NCI-H1694 treated with DMSO at 0.1 percent for 48 hours (cell line): ENCODE results near the gene LENG9.
"Not testable (repeated sequence)": the region's sequence is repeated elsewhere in the genome, so short reads cannot be mapped to it uniquely, and the experiment has no call there.

ENCODE experiments used
- DNase-seq: peaks from one replicate; lab custom pipeline; 2025; lab: John Stamatoyannopoulos, UW

The LENG9 gene

DNA sequence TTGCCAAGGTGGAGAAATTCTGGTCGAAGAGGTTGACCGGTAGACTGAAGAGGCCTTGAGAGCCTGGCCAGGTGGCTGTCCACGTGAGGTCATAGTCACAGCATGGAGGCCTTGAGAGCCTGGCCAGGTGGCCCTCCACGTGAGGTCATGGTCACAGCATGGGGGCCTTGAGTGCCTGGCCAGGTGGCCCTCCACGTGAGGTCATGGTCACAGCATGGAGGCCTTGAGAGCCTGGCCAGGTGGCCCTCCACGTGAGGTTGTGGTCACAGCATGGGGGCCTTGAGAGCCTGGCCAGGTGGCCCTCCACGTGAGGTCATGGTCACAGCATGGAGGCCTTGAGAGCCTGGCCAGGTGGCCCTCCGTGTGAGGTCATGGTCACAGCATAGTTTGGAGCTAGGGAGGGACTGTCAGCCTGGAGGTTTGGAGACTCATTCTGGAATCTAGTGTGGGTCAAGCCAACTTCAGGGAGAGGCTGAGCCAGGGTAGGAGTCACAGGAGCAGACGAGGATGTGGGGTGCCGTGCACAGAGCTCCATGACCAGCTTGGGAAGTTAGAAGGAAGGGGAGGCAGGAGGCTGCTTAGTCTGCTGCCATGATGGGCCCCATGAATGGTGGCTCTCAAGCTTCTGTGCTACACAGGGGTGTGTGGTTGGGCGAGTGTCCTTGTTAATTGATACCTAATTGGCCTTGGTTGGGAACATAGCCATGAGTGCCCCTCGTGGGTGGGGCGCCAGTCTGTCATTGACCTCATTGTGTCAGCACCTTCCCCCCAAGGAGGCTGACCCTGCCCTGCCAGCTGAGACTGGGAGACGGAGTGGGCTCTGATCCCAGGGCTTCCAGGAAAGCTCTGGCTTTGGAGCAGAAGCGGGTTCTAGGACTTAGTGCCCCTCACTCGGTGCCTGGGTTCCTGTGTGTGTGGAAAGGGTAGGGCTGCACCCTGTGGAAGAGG lies 4.0 kb downstream of the LENG9 start:
- no peak for DNase-seq

DNA sequence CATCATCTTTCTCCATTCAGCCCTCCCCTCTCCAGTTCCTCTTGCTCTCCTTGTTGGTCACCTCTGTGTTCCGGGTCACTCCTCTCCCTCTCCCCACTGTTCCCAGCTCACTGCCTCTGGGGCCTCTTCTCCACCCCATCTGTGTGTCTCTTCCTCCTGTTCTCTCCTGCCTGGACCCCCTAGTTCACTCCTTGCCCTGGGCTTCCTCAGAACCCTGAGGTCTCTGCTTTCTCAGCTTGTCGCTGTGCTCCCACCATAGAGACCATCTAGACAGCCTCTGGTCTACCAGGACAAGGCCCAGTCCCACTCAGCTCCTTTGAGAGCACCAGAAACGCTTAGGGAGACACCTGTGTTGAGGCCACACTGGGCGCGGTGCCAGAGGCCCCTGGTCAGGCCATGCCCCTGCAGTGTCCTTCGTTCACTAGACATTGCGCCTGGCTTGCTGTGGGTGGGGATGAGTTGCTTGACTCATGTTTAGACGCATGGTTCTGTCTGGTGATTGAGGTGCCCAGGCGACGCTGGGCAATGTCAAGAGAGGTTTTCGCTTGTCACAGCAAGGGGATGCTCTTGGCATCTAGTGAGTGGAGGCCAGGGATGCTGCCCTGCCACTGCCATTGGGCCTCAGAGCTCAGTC lies 4.8 kb downstream of the LENG9 start:
- no peak for DNase-seq

DNA sequence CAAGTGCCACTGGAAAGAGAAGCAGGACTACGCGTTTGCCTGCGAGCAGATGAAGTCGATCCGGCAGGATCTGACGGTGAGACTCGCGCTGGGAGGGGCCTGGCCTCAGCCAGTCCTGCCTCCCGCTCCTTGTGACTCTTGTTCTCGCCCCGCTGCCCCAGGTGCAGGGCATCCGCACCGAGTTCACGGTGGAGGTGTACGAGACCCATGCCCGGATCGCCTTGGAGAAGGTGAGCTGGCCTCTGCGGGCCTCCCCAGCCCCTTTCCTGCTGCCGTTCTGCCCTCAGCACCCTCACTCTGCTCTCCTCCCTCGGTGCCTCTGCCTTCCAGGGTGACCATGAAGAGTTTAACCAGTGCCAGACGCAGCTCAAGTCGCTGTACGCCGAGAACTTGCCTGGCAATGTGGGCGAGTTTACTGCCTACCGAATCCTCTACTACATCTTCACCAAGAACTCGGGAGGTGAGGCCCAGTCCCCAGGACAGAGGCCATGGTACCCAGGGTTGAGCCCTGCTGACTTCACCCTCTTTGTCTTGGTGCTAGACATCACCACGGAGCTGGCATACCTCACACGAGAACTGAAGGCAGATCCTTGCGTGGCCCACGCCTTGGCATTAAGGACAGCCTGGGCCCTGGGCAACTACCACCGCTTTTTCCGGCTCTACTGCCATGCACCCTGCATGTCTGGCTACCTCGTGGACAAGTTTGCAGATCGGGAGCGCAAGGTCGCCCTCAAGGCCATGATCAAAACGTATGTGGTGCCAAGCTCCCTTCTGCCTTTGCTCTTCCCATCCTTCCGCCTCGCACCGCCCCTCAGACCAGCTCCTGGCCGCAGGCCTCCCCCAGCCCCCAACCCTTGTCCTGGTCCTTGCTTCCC lies 5.6 kb downstream of the LENG9 start:
- no peak for DNase-seq

GRCh38 chr19:54456423-54457373 lies 6.9 kb downstream of the LENG9 start:
- DNase-seq, result no peak

DNA sequence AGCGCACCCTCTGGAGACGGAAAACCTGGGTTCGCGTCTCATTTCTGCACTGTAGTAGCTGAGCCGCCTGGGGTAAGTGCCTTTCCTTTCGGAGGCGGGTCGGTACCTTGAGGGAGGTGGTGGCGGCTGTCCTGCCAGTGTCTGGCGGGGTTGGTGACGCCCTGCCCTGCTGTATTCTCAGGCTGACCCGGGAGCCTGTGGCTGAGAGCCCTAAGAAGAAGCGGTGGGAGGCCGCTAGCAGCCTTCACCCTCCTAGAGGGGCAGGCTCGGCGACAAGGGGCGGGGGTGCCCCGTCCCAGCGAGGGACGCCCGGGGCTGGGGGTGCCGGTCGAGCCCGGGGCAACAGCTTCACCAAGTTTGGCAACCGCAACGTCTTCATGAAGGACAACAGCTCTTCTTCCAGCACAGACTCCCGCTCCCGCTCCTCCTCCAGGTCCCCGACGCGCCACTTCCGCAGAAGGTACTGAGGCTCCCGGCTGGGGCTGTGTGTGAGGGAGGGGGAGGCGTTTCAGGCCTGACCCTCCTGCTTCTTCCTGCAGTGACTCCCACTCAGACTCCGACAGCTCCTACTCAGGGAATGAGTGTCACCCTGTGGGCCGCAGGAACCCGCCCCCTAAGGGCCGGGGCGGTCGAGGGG lies 7.7 kb downstream of the LENG9 start:
- DNase-seq, result no peak

- DNase-seq, result no peak
Measured at GRCh38 chr19:54454781-54455675, 8.6 kb downstream of the LENG9 start.

- no peak for DNase-seq
Measured at GRCh38 chr19:54453921-54454780, 9.4 kb downstream of the LENG9 start.

DNA sequence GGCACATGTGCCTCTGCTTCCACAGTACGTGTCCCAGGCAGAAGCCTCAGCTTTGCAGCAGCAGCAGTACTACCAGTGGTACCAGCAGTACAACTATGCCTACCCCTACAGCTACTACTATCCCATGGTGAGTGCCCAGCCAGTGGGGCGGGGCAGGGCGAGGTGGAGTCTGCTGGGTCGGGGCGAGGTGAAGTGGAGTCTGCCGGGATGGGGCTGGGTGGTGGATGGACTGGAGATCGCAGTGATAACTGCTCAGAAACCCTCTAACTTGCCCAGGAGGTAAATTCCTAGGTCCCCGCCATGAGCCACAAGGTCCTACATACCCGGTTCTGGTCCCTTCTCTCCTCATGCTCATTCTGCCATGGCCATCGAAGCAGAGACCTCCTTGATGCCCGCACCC lies 11.0 kb downstream of the LENG9 start:
- DNase-seq, result no peak

GRCh38 chr19:54451997-54452396 lies 11.6 kb downstream of the LENG9 start:
- no peak for DNase-seq

- DNase-seq, result no peak
Measured at GRCh38 chr19:54451331-54451871, 12.2 kb downstream of the LENG9 start.

- DNase-seq, result no peak
Measured at GRCh38 chr19:54449701-54450069, 13.9 kb downstream of the LENG9 start.

GRCh38 chr19:54448774-54449700 lies 14.5 kb downstream of the LENG9 start, which contains the start of gene LENG8:
Gene LENG8 (plus strand): TSS chr19:54449199. CDS start chr19:54451345, 2,146 bp downstream.
- DNase-seq, result peak; percentile 92

- DNase-seq, result peak; percentile 27
Measured at GRCh38 chr19:54448040-54448773, 15.4 kb downstream of the LENG9 start.

- not testable (repeated sequence) for DNase-seq
Measured at GRCh38 chr19:54446349-54446748, 17.2 kb downstream of the LENG9 start.

GRCh38 chr19:54444737-54445136 lies 18.8 kb downstream of the LENG9 start:
- DNase-seq, result no peak

DNA sequence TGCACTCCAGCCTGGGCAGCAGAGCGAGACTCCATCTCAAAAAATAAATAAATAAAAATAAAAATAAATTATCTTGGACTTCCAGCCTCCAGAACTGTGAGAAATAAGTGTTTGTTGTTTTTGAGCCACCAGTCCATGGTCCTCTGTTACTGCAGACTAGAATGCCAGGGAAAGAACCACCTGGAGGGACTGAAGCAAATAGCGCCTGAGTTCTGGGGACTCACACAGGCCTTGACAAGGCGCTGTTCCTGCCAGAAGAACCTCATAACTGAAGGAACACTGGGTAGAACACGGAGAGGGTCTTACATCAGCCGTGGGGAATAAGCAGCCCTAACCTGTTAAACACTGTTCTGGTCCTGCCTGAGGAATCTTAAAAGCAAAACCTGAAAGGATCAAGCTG lies 22.9 kb downstream of the LENG9 start:
- no peak for DNase-seq
